Measurements from ENCODE around the gene OR2V1.
"Not testable (repeated sequence)": the region's sequence is repeated elsewhere in the genome, so short reads cannot be mapped to it uniquely, and the experiment has no call there.

The OR2V1 gene

GRCh38 chr5:181127907-181128626 is 2.9 kb downstream of the OR2V1 start:
- no peak for DNase-seq (ENCODE audit: low spot score)

GRCh38 chr5:181127456-181127855 is 3.5 kb downstream of the OR2V1 start:
- no peak for DNase-seq (ENCODE audit: low spot score)

GRCh38 chr5:181126841-181127240 is 4.1 kb downstream of the OR2V1 start:
- DNase-seq (ENCODE audit: low spot score), result no peak

- no peak for DNase-seq (ENCODE audit: low spot score)
These were observed 6.4 kb downstream of the OR2V1 start for GRCh38 chr5:181124526-181124925.

DNA sequence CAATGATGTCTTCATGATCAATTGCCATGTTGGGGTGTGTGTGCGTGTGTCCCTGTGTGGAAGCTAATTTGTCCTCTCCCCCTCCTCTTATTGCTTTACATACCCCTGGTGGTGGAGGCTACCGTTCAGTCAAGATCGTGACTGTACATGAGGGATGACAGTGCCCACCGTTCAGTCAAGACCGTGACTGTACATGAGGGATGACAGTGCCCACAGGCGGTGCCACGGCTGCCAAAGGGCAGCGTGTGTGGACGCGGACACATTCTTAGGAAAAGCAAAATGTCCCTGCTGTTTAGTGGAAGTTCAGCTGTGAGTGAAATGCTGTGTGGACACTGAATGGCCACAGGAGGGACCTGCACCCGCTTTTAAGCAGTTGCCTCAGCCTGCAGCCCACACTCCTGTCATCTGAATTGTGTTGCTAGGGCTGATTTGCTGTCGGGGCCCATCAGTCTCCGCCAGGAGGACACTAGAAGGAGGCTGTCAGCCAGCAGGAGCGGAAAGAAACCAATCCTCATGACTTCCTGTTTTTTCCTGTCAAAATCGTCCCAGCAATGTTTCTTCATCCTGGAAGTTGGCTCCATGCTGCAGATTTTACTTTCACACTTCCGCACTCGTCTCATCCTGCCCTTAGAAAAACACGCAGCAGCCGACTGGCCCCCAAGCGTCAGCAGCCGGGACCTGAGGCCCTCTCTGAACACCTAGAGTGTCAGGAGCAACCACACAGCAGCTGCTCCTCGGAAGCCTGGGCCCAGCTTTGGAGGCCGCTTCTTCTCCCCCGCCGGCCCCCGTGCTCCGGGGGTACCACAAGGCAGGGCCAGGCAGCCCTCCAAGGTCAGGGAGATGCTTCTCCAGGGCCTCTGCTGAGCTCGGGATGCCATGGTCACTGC is 9.1 kb downstream of the OR2V1 start:
- no peak for DNase-seq (ENCODE audit: low spot score)

- no peak for DNase-seq (ENCODE audit: low spot score)
These were observed 10.2 kb downstream of the OR2V1 start for GRCh38 chr5:181120761-181121160.

- DNase-seq (ENCODE audit: low spot score), result no peak
These were observed 10.7 kb downstream of the OR2V1 start for GRCh38 chr5:181120306-181120705.

DNA sequence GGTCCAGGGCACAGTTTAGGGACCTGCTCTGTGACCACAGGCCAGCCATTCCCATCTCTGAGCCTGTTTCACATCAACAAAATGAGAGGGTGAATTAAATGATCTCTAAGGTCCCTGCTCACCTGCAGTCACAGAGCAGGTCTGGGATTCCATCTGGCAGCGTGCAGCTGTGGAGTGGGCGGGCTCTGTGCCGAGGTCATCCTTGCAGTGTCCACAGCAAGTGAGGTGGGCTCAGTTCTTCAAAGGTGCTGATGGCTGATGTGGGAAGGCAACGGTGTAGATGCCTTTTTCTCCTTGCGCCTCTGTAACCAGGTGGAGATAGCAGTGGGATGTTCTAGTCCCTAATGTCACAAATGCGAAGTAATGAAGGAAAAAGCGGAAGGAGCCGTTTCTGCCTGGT is 11.9 kb downstream of the OR2V1 start:
- DNase-seq (ENCODE audit: low spot score), result no peak

GRCh38 chr5:181118369-181118768 is 12.6 kb downstream of the OR2V1 start:
- DNase-seq (ENCODE audit: low spot score), result no peak

- DNase-seq (ENCODE audit: low spot score), result no peak
These were observed 15.9 kb downstream of the OR2V1 start for GRCh38 chr5:181114844-181115778.

DNA sequence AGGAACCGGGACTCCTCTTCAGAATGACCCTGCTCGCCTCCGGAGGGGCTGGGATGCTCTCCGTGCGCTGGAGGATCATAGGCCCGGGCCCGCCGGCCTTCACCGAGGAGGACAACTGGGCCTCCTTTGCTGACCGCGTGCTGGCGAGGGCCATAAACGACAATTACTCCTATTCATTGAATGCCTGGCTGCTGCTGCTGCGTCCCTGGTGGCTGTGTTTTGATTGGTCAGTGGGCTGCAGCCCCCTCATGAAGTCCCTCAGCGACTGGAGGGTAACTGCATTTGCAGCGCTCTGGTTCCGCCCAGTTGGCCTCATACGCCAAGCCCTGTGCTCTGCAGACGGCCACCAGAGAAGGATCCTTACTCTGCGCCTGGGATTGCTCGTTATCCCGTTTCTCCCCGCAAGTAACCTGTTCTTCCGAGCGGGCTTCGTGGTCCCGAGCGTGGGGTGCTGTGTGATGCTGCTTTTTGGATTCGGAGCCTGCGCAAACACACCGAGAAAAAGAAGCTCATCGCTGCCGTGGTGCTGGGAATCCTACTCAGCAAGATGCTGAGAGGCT is 16.6 kb downstream of the OR2V1 start:
- no peak for DNase-seq (ENCODE audit: low spot score)

- not testable (repeated sequence) for DNase-seq (ENCODE audit: low spot score)
These were observed 17.4 kb downstream of the OR2V1 start for GRCh38 chr5:181113572-181113971.

- DNase-seq (ENCODE audit: low spot score), result no peak
These were observed 18.5 kb downstream of the OR2V1 start for GRCh38 chr5:181112476-181112875.

- no peak for DNase-seq (ENCODE audit: low spot score)
These were observed 20.0 kb downstream of the OR2V1 start for GRCh38 chr5:181111010-181111409.

GRCh38 chr5:181109489-181110013 is 21.4 kb downstream of the OR2V1 start:
- DNase-seq (ENCODE audit: low spot score), result no peak

GRCh38 chr5:181108578-181109165 is 22.3 kb downstream of the OR2V1 start:
- DNase-seq (ENCODE audit: low spot score), result no peak

GRCh38 chr5:181107699-181108098 is 23.3 kb downstream of the OR2V1 start:
- peak; percentile 77 for DNase-seq (ENCODE audit: low spot score)

DNA sequence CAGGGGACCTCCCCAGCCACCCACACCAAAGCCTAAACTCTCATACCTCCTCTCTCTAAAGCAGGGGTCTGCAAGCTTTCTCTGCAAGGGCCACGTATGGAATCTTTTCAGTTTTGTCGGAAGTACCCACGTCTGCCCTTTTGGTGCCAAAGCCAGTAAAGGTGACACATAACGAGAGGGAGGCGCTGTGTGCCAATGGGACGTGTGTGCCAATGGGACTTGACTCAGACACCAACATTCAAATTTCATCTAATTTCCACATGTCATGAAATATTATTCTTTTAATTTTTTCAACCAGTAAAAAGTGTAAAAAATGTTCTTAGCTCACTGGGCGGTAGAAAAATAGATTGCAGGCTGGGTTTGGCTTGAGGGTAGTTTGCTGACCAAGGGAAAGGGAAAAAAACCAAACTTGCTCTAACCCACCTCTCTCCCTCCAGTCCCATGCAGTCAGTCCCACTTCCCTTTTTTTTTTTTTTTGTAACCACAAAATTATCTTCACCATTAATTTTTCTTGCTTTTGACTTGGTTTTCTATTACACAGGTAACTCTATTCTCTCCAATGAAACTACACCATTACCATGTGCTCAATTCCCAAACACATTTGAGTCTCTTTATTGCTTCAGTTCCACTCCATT is 25.5 kb downstream of the OR2V1 start:
- no peak for DNase-seq (ENCODE audit: low spot score)

DNA sequence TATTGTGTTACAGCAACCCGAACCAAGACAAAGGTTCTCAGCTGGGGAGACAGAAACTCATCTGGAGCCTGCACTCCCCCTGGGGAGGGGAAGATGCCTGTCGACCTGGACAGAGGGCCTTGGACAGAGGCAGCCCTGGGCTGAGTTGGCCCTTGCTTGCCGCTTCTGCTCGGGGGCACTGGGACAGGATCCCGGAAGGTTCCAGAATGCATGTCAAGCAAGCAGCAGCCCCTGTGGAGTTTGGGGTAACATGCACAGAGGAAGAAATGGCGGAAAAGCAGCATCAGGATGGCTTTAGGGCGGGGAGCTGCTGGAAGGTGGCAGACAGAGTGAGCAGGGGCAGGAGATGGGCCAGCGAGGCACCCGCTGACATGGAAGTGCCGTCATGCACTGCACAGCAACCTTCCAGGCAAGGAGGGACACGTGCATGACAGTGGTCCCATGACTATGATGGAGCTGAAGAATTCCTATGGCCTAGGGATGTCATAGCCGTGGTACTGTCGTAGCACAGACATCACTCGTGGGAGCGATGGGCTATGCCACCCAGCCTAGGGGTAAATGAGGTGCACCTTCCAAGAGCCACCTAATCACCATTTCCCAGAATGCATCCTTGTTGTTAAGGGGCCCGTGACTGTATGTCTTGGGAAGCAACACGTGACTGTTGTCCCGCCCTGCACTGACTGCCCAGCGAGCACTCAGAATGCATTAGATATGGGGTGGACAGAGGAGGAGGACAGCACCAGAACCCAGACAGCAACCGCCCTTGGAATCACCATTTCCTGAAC is 26.2 kb downstream of the OR2V1 start:
- DNase-seq (ENCODE audit: low spot score), result not testable (repeated sequence)

DNA sequence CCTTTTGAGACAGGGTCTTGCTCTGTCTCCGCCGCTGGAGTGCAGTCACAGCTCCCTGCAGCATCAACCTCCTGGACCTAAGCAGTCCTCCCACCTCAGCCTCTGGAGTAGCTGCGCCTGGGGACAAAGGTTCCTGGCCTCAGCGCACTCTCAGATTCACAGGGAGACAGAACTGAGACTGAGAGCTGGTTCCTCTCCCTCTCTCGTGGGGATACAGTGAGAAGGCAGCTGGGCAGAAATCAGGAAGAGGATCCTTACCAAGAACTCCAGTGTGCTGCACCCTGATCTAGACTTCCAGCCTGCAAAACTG is 26.8 kb downstream of the OR2V1 start:
- DNase-seq (ENCODE audit: low spot score), result not testable (repeated sequence)

Data from hematopoietic multipotent progenitor cell treated with erythropoietin and hydrocortisone succinate and interleukin-3 and kit ligand, for 15 days (in vitro differentiated cells).